ENCODE results near the gene ZSCAN5B. TPM values are rescaled to one million over a fixed set of nuclear protein-coding genes. Genes with fewer than 3 reads are reported as not detected.

ZSCAN5B gene
- total RNA-seq, 1 experiment from 2014 or later = not detected

DNA sequence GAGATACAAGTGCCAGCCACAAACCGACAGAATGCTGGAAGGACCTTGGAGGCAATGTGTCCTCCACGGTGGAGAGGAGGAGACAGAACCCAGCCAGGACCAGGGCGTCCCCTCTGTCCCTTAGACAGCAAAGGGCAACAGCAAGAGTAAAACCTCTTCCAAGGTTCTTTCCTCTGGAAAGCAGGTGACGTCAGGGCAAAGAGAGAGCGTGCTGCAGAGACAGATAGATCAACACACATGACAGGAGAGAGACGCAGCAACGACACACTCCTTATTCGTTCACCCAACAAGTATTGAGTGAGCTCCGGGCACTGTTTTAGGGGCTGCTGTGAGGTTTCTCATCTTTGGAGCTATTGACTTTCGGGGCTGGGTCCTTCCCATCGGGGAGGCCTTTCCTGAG is 23.0 kb downstream of the ZSCAN5B start:
- no peaks in the 10 kb centered on the region for H3K27me3 Mint-ChIP-seq (ENCODE audit: insufficient read depth, unreplicated experiment)
- TF ChIP-seq CTCF (IDR thresholded peaks at IDR 0.05; ENCODE audit: unreplicated experiment) = no peak
- peaks cover 7% of the 10 kb centered on the region for H3K4me1 Mint-ChIP-seq (ENCODE audit: insufficient read depth, unreplicated experiment)
- intact Hi-C loops (cut with micrococcal nuclease) = loop anchor here (5.0 kb wide), 1 partner anchor 82 kb away; no protein-coding TSS in a partner anchor
- H3K36me3 Mint-ChIP-seq (ENCODE audit: insufficient read depth, unreplicated experiment) = no peaks in the 10 kb centered on the region
- no peak overlapping the region for H3K4me3 Mint-ChIP-seq (ENCODE audit: unreplicated experiment)
- no peak overlapping the region for H3K27ac Mint-ChIP-seq (ENCODE audit: low read depth, unreplicated experiment)
- BruUV-seq (replicated peaks) = no TSS peak
- no peak for DNase-seq (ENCODE audit: unreplicated experiment)
- ChIA-PET POLR2A (no interaction called here), CTCF (interaction anchor here (0.6 to 0.9 kb wide), 2 partner anchors 77 to 99 kb away, joined by 3 read pairs; no protein-coding TSS in a partner anchor)
- H3K9me3 Mint-ChIP-seq (ENCODE audit: unreplicated experiment) = no peaks in the 10 kb centered on the region

GRCh38 chr19:56174086-56174485 is 23.5 kb downstream of the ZSCAN5B start:
- no TSS peak for BruUV-seq (replicated peaks)
- DNase-seq (ENCODE audit: unreplicated experiment) = no peak

DNA sequence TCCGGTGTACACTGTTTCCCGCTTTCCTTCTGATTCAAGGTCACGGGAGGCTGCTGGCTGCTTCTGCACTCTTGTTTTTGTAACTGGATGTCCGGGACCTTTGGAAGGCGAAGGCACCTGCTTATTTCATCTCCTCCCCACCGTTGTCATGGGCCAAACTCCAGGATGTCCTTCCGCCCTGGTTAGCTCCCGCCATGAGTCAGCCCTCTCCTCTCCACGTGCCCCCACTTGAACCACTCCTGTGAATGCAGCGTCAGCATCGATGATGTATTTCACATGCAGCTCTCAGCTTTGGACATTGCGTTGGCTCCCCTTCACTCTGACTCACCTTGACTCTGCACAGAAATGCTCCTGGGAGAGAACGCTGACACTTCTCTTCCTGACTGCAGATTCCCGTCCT is 27.3 kb downstream of the ZSCAN5B start:
- H3K27me3 Mint-ChIP-seq (ENCODE audit: insufficient read depth, unreplicated experiment) = no peaks in the 10 kb centered on the region
- CTCF ChIA-PET = interaction anchor here (0.7 to 4.3 kb wide), 3 partner anchors 85 to 104 kb away, joined by 3 to 18 read pairs (median 8); no protein-coding TSS in a partner anchor
- peak; percentile 93 for DNase-seq (ENCODE audit: unreplicated experiment)
- H3K9me3 Mint-ChIP-seq (ENCODE audit: unreplicated experiment) = no peaks in the 10 kb centered on the region
- TF ChIP-seq CTCF (IDR thresholded peaks at IDR 0.05; ENCODE audit: unreplicated experiment) = no peak
- no peak overlapping the region for H3K27ac Mint-ChIP-seq (ENCODE audit: low read depth, unreplicated experiment)
- POLR2A ChIA-PET = interaction anchor here (0.7 to 1.6 kb wide), 2 partner anchors 27 to 145 kb away, joined by 3 to 4 read pairs; no protein-coding TSS in a partner anchor
- peaks cover 7% of the 10 kb centered on the region for H3K4me1 Mint-ChIP-seq (ENCODE audit: insufficient read depth, unreplicated experiment)
- H3K4me3 Mint-ChIP-seq (ENCODE audit: unreplicated experiment) = peak overlapping the region; percentile 0
- intact Hi-C loops (cut with micrococcal nuclease) = loop anchor here (2.0 to 5.0 kb wide), 2 partner anchors 29 to 78 kb away; partner anchors contain the start of gene ZNF444
- BruUV-seq (replicated peaks) = no TSS peak
- H3K36me3 Mint-ChIP-seq (ENCODE audit: insufficient read depth, unreplicated experiment) = no peaks in the 10 kb centered on the region

More at GRCh38 chr19:56174086-56174485, 23.5 kb downstream of the ZSCAN5B start:
- no peaks in the 10 kb centered on the region for H3K27me3 Mint-ChIP-seq (ENCODE audit: insufficient read depth, unreplicated experiment)
- H3K27ac Mint-ChIP-seq (ENCODE audit: low read depth, unreplicated experiment) = no peak overlapping the region
- no peaks in the 10 kb centered on the region for H3K36me3 Mint-ChIP-seq (ENCODE audit: insufficient read depth, unreplicated experiment)
- H3K4me3 Mint-ChIP-seq (ENCODE audit: unreplicated experiment) = no peak overlapping the region
- H3K9me3 Mint-ChIP-seq (ENCODE audit: unreplicated experiment) = no peaks in the 10 kb centered on the region
- H3K4me1 Mint-ChIP-seq (ENCODE audit: insufficient read depth, unreplicated experiment) = peaks cover 7% of the 10 kb centered on the region
- intact Hi-C loops (cut with micrococcal nuclease) = loop anchor here (5.0 kb wide), 1 partner anchor 82 kb away; no protein-coding TSS in a partner anchor
- ChIA-PET POLR2A (no interaction called here), CTCF (interaction anchor here (0.6 to 4.3 kb wide), 7 partner anchors 36 to 107 kb away, joined by 3 to 18 read pairs (median 4); no protein-coding TSS in a partner anchor)
- no peak for TF ChIP-seq CTCF (IDR thresholded peaks at IDR 0.05; ENCODE audit: unreplicated experiment)

DNA sequence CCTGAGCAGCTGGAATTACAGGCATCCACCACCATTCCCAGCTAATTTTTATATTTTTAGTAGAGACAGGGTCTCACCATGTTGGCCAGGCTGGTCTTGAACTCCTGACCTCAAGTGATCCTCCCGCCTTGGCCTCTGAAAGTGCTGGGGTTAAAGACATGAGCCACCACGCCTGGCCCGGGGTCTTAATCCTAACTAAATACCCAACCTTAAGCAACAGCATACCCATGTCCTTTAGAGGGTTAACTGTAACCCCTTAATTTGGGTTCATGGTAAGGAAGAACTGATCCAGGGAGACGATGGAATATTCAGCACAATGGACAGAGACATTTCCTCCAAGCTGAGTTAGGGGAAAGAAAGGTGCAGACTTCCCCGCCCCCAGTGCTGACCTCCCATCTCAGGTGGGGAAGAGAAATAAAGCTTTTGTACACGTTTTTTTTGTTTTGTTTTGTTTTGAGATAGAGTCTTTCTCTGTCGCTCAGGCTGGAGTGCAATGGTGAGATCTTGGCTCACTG is 30.5 kb downstream of the ZSCAN5B start:
- POLR2A ChIA-PET = no interaction called here

More for the DNA sequence above, 30.5 kb downstream of the ZSCAN5B start:
- TF ChIP-seq CTCF (IDR thresholded peaks at IDR 0.05; ENCODE audit: unreplicated experiment) = no peak
- no peak overlapping the region for H3K27ac Mint-ChIP-seq (ENCODE audit: low read depth, unreplicated experiment)
- H3K27me3 Mint-ChIP-seq (ENCODE audit: insufficient read depth, unreplicated experiment) = no peaks in the 10 kb centered on the region
- H3K4me3 Mint-ChIP-seq (ENCODE audit: unreplicated experiment) = no peak overlapping the region
- intact Hi-C loops (cut with micrococcal nuclease) = no loop called here
- BruUV-seq (replicated peaks) = no TSS peak
- peaks cover 7% of the 10 kb centered on the region for H3K4me1 Mint-ChIP-seq (ENCODE audit: insufficient read depth, unreplicated experiment)
- peak; percentile 41 for DNase-seq (ENCODE audit: unreplicated experiment)
- no peaks in the 10 kb centered on the region for H3K9me3 Mint-ChIP-seq (ENCODE audit: unreplicated experiment)
- H3K36me3 Mint-ChIP-seq (ENCODE audit: insufficient read depth, unreplicated experiment) = peaks cover under 1% of the 10 kb centered on the region
- CTCF ChIA-PET = interaction anchor here (0.5 kb wide), 1 partner anchor 76 kb away, joined by 4 read pairs; no protein-coding TSS in a partner anchor
